Smooth muscle cell (in vitro differentiated cells): Measurements from ENCODE around the gene ZNF609. TPM values are rescaled to one million over a fixed set of nuclear protein-coding genes. Genes with fewer than 3 reads are reported as not detected.

Source experiments
- DNase-seq: peaks from one replicate; lab custom pipeline; 2025; ENCODE audit not compliant: unreplicated experiment; lab: John Stamatoyannopoulos, UW
- H2AFZ ChIP-seq: fragments of 200-600 bp; sonication (generic); 2 replicates; pipeline ENCODE4 v1.6.0; 2016; ENCODE audit warnings: antibody characterized with exemption, low read depth, mild to moderate bottlenecking
- H3F3A ChIP-seq: fragments of 200-600 bp; sonication (generic); 2 replicates; pipeline ENCODE4 v1.6.0; 2017; ENCODE audit warnings: antibody characterized with exemption, low read depth
- H3K27ac ChIP-seq: fragments of 200-600 bp; sonication (generic); 2 replicates; pipeline ENCODE4 v1.5.1; 2016; ENCODE audit warnings: low read depth, mild to moderate bottlenecking
- H3K27me3 ChIP-seq: fragments of 200-600 bp; sonication (generic); 2 replicates; pipeline ENCODE4 v1.6.1; 2016; ENCODE audit warnings: low read depth, mild to moderate bottlenecking
- H3K36me3 ChIP-seq: fragments of 200-600 bp; sonication (generic); 2 replicates; pipeline ENCODE4 v1.5.1; 2016; ENCODE audit warnings: low read depth
- H3K4me1 ChIP-seq: fragments of 200-600 bp; sonication (generic); 2 replicates; pipeline ENCODE4 v1.5.1; 2016; ENCODE audit warnings: low read depth
- H3K4me2 ChIP-seq: fragments of 200-600 bp; sonication (generic); 2 replicates; pipeline ENCODE4 v1.6.0; 2016; ENCODE audit warnings: mild to moderate bottlenecking
- H3K4me3 ChIP-seq: fragments of 200-600 bp; sonication (generic); 2 replicates; pipeline ENCODE4 v1.5.1; 2016; ENCODE audit warnings: mild to moderate bottlenecking
- H3K79me2 ChIP-seq: fragments of 200-600 bp; sonication (generic); 2 replicates; pipeline ENCODE4 v1.6.0; 2016; ENCODE audit warnings: low read depth, mild to moderate bottlenecking
- H3K9ac ChIP-seq: fragments of 200-600 bp; sonication (generic); 2 replicates; pipeline ENCODE4 v1.6.0; 2016; ENCODE audit warnings: low read depth
- H3K9me3 ChIP-seq: fragments of 200-600 bp; sonication (generic); replicated peaks from 2 replicates; pipeline ENCODE4 v1.5.1; 2016; ENCODE audit warnings: low read depth
- H4K20me1 ChIP-seq: fragments of 200-600 bp; sonication (generic); 2 replicates; pipeline ENCODE4 v1.6.0; 2016; ENCODE audit warnings: low read depth
- WGBS: methylation state at CpG from one replicate; pipeline ENCODE4 v1.1.7; 2016; ENCODE audit warnings: low lambda C conversion rate; 5-methylcytosine and 5-hydroxymethylcytosine counted together
- polyA plus RNA-seq: library from polyadenylated mRNA; unstranded; fragments of >200 nt; fragmentation: Nextera tagmentation; extraction: Ambion mirVana; gene quantifications from 2 replicates; pipeline ENCODE4 v1.2.1, GENCODE V29; 2016
- total RNA-seq: library from RNA; depleted of rRNA; stranded (reverse); fragments of >200 nt; gene quantifications from 2 replicates; pipeline ENCODE4 v1.2.3, GENCODE V29; 2014
- TF ChIP-seq, protein P1 (sequence below): fragments of 200-600 bp; sonication (generic); IDR thresholded peaks from 2 replicates; pipeline ENCODE4 v1.5.1; 2017; ENCODE audit warnings: borderline replicate concordance, mild to moderate bottlenecking, antibody characterized with exemption; ENCODE audit not compliant: insufficient read depth, poor library complexity, severe bottlenecking

The ZNF609 gene
- total and polyA plus RNA-seq, 2 experiments from 2014 or later, result 9.9 to 15.6 TPM

DNA sequence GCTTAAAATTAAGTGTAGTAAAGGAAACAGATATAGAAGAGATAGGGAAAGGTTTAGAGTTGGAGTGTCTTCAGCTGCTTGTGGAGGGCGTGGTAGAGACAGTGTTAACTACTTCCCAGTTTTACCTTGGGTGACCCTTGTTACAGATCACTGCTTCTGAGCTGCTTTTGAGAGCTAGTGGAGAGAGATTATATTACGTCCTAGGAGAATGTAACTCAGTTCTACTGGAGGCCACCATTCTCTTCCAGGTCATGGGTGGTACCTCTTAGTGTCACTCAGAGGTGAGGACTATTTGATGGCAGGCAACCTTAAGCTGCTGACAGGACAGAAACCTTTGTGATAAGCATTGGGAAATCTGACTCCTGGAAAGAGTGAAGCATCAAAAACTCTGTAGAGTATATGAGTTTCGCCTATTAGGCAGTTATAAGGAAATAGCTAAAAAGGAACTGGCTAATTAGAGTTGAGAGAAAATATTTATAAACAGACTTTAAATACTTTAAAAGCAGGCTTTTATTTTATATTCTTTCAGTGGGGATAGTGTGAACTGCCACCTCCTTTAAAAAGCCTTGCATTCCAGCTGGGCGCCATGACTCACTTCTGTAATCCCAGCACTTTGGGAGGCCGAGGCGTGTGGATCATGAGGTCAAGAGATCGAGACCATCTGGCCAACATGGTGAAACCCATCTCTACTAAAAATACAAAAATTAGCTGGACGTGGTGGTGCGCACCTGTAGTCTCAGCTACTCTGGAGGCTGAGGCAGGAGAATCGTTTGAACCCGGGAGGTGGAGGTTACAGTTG, 106.5 kb downstream of the ZNF609 start:
- Histone ChIP-seq H3K9ac (no peak overlapping the region), H2AFZ (no peak overlapping the region), H3K79me2 (peaks cover 77% of the 10 kb centered on the region), H3K9me3 (no peaks in the 10 kb centered on the region), H3K36me3 (no peaks in the 10 kb centered on the region), H3K4me2 (no peak overlapping the region), H3K27ac (no peak overlapping the region), H3K4me1 (peaks cover 7% of the 10 kb centered on the region), H4K20me1 (peaks cover 93% of the 10 kb centered on the region), H3K4me3 (no peak overlapping the region), H3K27me3 (no peaks in the 10 kb centered on the region), H3F3A (no peaks in the 10 kb centered on the region)
- TF ChIP-seq, protein P1, sequence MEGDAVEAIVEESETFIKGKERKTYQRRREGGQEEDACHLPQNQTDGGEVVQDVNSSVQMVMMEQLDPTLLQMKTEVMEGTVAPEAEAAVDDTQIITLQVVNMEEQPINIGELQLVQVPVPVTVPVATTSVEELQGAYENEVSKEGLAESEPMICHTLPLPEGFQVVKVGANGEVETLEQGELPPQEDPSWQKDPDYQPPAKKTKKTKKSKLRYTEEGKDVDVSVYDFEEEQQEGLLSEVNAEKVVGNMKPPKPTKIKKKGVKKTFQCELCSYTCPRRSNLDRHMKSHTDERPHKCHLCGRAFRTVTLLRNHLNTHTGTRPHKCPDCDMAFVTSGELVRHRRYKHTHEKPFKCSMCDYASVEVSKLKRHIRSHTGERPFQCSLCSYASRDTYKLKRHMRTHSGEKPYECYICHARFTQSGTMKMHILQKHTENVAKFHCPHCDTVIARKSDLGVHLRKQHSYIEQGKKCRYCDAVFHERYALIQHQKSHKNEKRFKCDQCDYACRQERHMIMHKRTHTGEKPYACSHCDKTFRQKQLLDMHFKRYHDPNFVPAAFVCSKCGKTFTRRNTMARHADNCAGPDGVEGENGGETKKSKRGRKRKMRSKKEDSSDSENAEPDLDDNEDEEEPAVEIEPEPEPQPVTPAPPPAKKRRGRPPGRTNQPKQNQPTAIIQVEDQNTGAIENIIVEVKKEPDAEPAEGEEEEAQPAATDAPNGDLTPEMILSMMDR, result no peak
- 76% methylated on average over 11 of the region's 11 CpGs for WGBS
- DNase-seq, result no peak

DNA sequence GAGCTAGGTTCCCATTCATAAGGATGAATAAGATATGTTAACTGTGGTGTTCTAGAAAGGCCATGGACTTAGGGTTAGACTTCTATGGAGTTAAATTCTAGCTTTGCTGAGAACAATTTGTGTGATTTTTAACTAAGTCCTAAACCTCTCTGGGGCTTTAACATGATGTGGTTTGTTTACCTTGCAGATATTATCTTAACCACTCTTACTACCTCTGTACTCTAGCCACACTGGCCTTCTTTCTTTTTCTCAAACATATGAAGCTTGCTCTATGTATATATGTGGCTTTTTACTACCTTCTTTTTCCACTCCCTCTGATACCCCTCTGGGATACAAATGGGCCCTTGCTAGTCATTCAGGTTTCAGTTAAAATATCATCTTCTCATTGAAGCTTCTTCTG, 108.4 kb downstream of the ZNF609 start:
- H3K79me2 ChIP-seq, result peaks cover 70% of the 10 kb centered on the region
- TF ChIP-seq, protein P1, result no peak
- no peaks in the 10 kb centered on the region for H3K9me3 ChIP-seq
- no peaks in the 10 kb centered on the region for H3F3A ChIP-seq
- peaks cover 7% of the 10 kb centered on the region for H3K4me1 ChIP-seq
- no peaks in the 10 kb centered on the region for H3K27me3 ChIP-seq
- peaks cover 99% of the 10 kb centered on the region for H4K20me1 ChIP-seq
- H2AFZ ChIP-seq, result no peak overlapping the region
- H3K9ac ChIP-seq, result no peak overlapping the region
- no peak overlapping the region for H3K4me3 ChIP-seq
- DNase-seq, result no peak
- H3K27ac ChIP-seq, result no peak overlapping the region
- H3K4me2 ChIP-seq, result no peak overlapping the region
- H3K36me3 ChIP-seq, result no peaks in the 10 kb centered on the region

DNA sequence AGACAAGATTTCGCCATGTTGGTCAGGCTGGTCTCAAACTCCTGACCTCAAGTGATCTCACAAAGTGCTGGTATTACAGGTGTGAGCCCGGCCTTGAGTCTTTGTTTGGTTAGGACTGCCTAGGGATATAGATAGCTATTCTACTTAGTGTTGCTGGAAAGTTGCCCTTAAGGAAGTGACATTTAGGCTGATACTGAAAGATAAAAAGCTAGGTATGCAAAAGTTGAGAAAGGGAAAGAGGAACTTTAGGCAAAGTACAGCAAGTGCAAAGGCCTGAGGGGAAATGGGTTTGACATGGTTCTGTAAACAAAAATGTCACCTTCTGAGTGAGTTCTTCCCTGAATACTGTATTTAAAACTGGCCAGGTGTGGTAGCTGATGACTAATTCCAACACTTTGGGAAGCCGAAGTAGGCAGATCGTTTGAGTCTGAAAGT, 111.5 kb downstream of the ZNF609 start:
- Histone ChIP-seq H3K4me3 (no peak overlapping the region), H3K27me3 (no peaks in the 10 kb centered on the region), H3K4me1 (peaks cover 8% of the 10 kb centered on the region), H3K9me3 (no peaks in the 10 kb centered on the region), H3K4me2 (no peak overlapping the region), H3F3A (peaks cover 14% of the 10 kb centered on the region), H3K79me2 (peaks cover 53% of the 10 kb centered on the region), H3K27ac (no peak overlapping the region), H3K36me3 (no peaks in the 10 kb centered on the region), H4K20me1 (peaks cover 96% of the 10 kb centered on the region), H2AFZ (no peak overlapping the region), H3K9ac (no peak overlapping the region)
- 85% methylated on average over 4 of the region's 4 CpGs for WGBS
- DNase-seq, result no peak
- TF ChIP-seq, protein P1, result no peak

DNA sequence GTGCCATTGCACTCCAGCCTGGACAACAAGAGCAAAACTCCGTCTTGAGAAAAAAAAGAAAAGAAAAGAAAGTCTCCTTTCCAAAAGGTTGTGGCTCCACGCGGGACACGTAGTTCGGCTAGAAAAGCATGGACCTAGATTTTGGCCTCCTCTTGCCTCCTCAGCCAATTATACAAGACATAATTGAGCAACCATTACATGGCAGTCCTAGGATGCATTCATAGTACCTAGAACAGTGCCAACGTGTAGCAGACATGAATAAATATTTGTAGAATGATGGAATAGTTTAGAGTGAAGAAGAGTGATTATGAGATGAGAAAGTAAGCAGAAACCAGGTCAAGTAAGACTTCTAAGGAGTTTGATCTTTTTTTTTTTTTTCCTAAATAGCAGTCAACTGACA, 112.5 kb downstream of the ZNF609 start:
- WGBS, result 96% methylated on average over 6 of the region's 6 CpGs
- H3K9ac ChIP-seq, result no peak overlapping the region
- H3K4me2 ChIP-seq, result no peak overlapping the region
- no peak overlapping the region for H3K4me3 ChIP-seq
- peaks cover 47% of the 10 kb centered on the region for H3K79me2 ChIP-seq
- H3K4me1 ChIP-seq, result peaks cover 5% of the 10 kb centered on the region
- H3K27me3 ChIP-seq, result no peaks in the 10 kb centered on the region
- peaks cover 88% of the 10 kb centered on the region for H4K20me1 ChIP-seq
- no peaks in the 10 kb centered on the region for H3K9me3 ChIP-seq
- H3K36me3 ChIP-seq, result no peaks in the 10 kb centered on the region
- H2AFZ ChIP-seq, result no peak overlapping the region
- TF ChIP-seq, protein P1, result no peak
- H3F3A ChIP-seq, result peaks cover 14% of the 10 kb centered on the region
- DNase-seq, result no peak
- H3K27ac ChIP-seq, result no peak overlapping the region
